ENCODE data around the gene XYLT1.

DNA sequence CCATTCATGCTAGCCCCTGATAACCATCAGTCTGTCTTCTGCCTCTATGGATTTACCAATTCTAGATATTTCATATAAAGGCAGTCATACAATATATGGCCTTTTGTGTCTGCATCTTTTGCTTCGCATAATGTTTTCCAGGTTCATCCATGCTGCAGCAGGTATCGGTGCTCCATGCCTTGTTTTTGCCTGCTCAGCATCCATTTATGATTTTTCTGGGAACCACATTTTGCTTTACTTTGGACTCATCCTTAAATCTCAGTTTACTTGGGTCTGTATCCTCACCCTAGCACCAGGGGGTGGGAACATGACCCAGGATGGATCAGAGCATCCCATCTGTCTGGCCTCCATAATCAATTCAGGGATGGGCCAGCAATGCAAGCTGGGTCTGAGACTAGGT lies 325.7 kb downstream of the XYLT1 start:
- TF ChIP-seq, protein P1, sequence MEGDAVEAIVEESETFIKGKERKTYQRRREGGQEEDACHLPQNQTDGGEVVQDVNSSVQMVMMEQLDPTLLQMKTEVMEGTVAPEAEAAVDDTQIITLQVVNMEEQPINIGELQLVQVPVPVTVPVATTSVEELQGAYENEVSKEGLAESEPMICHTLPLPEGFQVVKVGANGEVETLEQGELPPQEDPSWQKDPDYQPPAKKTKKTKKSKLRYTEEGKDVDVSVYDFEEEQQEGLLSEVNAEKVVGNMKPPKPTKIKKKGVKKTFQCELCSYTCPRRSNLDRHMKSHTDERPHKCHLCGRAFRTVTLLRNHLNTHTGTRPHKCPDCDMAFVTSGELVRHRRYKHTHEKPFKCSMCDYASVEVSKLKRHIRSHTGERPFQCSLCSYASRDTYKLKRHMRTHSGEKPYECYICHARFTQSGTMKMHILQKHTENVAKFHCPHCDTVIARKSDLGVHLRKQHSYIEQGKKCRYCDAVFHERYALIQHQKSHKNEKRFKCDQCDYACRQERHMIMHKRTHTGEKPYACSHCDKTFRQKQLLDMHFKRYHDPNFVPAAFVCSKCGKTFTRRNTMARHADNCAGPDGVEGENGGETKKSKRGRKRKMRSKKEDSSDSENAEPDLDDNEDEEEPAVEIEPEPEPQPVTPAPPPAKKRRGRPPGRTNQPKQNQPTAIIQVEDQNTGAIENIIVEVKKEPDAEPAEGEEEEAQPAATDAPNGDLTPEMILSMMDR (conservative IDR thresholded peaks at IDR 0.05; ENCODE audit: low read depth, low read length) = no peak
- TF ChIP-seq POLR2A (IDR thresholded peaks at IDR 0.05; ENCODE audit: low read depth, low read length) (no peak), NFE2L2 (IDR thresholded peaks at IDR 0.05; ENCODE audit: low read depth, low read length) (no peak), RFX5 (IDR thresholded peaks at IDR 0.05; ENCODE audit: low read depth, low read length) (no peak), SMC3 (IDR thresholded peaks at IDR 0.05; ENCODE audit: low read depth, low read length) (no peak), CEBPB (IDR thresholded peaks at IDR 0.05; ENCODE audit: low read depth, low read length) (no peak)
